GM12865 (cell line): Measurements from ENCODE around the gene ADCY1.

Experiments used
- DNase-seq: peaks from one replicate; pipeline ENCODE4 v3.0.0; 2010; ENCODE audit warnings: low read depth
- H3K4me3 ChIP-seq: 2 replicates; pipeline ENCODE4 v1.5.1; 2011; ENCODE audit warnings: mild to moderate bottlenecking, low read depth, low read length, control low read depth
- CTCF ChIP-seq: IDR thresholded peaks from 2 replicates; pipeline ENCODE4 v1.5.1; 2011; ENCODE audit warnings: low read length, control low read depth, low read depth, inconsistent platforms; ENCODE audit not compliant: insufficient read depth; ENCODE audit errors: missing control alignments

Gene ADCY1

GRCh38 chr7:45576249-45576929, 2.2 kb downstream of the ADCY1 start:
- H3K4me3 ChIP-seq, result no peak overlapping the region
- no peak for DNase-seq
- TF ChIP-seq CTCF, result no peak

- H3K4me3 ChIP-seq, result no peak overlapping the region
- no peak for TF ChIP-seq CTCF
Measured at GRCh38 chr7:45578022-45578421, 3.9 kb downstream of the ADCY1 start.

GRCh38 chr7:45578467-45578866, 4.3 kb downstream of the ADCY1 start:
- DNase-seq, result no peak
- H3K4me3 ChIP-seq, result no peak overlapping the region
- TF ChIP-seq CTCF, result no peak

More at GRCh38 chr7:45578022-45578421, 3.9 kb downstream of the ADCY1 start:
- no peak for DNase-seq

- H3K4me3 ChIP-seq, result no peak overlapping the region
- DNase-seq, result no peak
- TF ChIP-seq CTCF, result no peak
Measured at GRCh38 chr7:45579391-45579801, 5.2 kb downstream of the ADCY1 start.

GRCh38 chr7:45580053-45580872, 6.1 kb downstream of the ADCY1 start:
- no peak overlapping the region for H3K4me3 ChIP-seq
- DNase-seq, result peak; percentile 17
- peak; percentile 48 for TF ChIP-seq CTCF

- no peak for TF ChIP-seq CTCF
- DNase-seq, result no peak
- no peak overlapping the region for H3K4me3 ChIP-seq
Measured at GRCh38 chr7:45581271-45581780, 7.2 kb downstream of the ADCY1 start.
